H9 (cell line): ENCODE measurements around the gene GPR83. TPM values are rescaled to one million over a fixed set of nuclear protein-coding genes. Genes with fewer than 3 reads are reported as not detected.

Experiments
- DNase-seq: peaks from one replicate; pipeline ENCODE4 v3.0.0-alpha.2; 2017
- H2AFZ ChIP-seq: one replicate; pipeline ENCODE4 v1.6.1; 2013; ENCODE audit warnings: mild to moderate bottlenecking, low read length, control low read depth, moderate library complexity
- H2AK5ac ChIP-seq: 2 replicates; pipeline ENCODE4 v1.6.1; 2013; ENCODE audit warnings: low read length, control low read depth, mixed read lengths; ENCODE audit not compliant: insufficient read length
- H2BK120ac ChIP-seq: one replicate; pipeline ENCODE4 v1.6.1; 2013; ENCODE audit warnings: low read depth, mild to moderate bottlenecking, low read length, control low read depth, inconsistent platforms; ENCODE audit not compliant: poor library complexity, severe bottlenecking
- H2BK12ac ChIP-seq: 2 replicates; pipeline ENCODE4 v1.6.1; 2013; ENCODE audit warnings: low read length, control low read depth, mixed read lengths, low read depth; ENCODE audit not compliant: insufficient read length
- H2BK15ac ChIP-seq: 2 replicates; pipeline ENCODE4 v1.6.1; 2013; ENCODE audit warnings: low read depth, low read length, control low read depth
- H2BK20ac ChIP-seq: one replicate; pipeline ENCODE4 v1.6.1; 2013; ENCODE audit warnings: low read depth, mild to moderate bottlenecking, low read length, control low read depth, inconsistent platforms; ENCODE audit not compliant: poor library complexity, severe bottlenecking
- H2BK5ac ChIP-seq: 2 replicates; pipeline ENCODE4 v1.6.1; 2013; ENCODE audit warnings: low read length, control low read depth, mixed read lengths; ENCODE audit not compliant: insufficient read length
- H3K14ac ChIP-seq: 2 replicates; pipeline ENCODE4 v1.6.1; 2013; ENCODE audit warnings: low read length, control low read depth; ENCODE audit not compliant: insufficient read depth
- H3K18ac ChIP-seq: 2 replicates; pipeline ENCODE4 v1.6.1; 2013; ENCODE audit warnings: low read depth, mild to moderate bottlenecking, mixed read lengths, low read length, control low read depth; ENCODE audit not compliant: insufficient read length
- H3K23ac ChIP-seq: 2 replicates; pipeline ENCODE4 v1.6.1; 2013; ENCODE audit warnings: low read length, control low read depth, mixed read lengths, low read depth; ENCODE audit not compliant: insufficient read length
- H3K23me2 ChIP-seq: 2 replicates; pipeline ENCODE4 v1.6.1; 2013; ENCODE audit warnings: low read depth, mild to moderate bottlenecking, mixed read lengths, low read length, control low read depth; ENCODE audit not compliant: insufficient read length, poor library complexity, severe bottlenecking
- H3K27ac ChIP-seq: 2 replicates; pipeline ENCODE4 v1.5.1; 2013; ENCODE audit warnings: low read length, control low read depth, mixed read lengths, low read depth; ENCODE audit not compliant: insufficient read length
- H3K27me3 ChIP-seq: 2 replicates; pipeline ENCODE4 v1.6.1; 2013; ENCODE audit warnings: low read length, control low read depth, inconsistent platforms; ENCODE audit not compliant: insufficient read depth
- H3K4ac ChIP-seq: 2 replicates; pipeline ENCODE4 v1.6.1; 2013; ENCODE audit warnings: low read depth, mild to moderate bottlenecking, control low read depth, inconsistent platforms, low read length, moderate library complexity
- H3K4me1 ChIP-seq: 2 replicates; pipeline ENCODE4 v1.6.1; 2013; ENCODE audit warnings: low read length, control low read depth, inconsistent platforms; ENCODE audit not compliant: insufficient read depth
- H3K4me2 ChIP-seq: 2 replicates; pipeline ENCODE4 v1.6.1; 2013; ENCODE audit warnings: low read length, control low read depth, mixed read lengths; ENCODE audit not compliant: insufficient read length, insufficient read depth
- H3K56ac ChIP-seq: 2 replicates; pipeline ENCODE4 v1.6.1; 2013; ENCODE audit warnings: low read depth, mild to moderate bottlenecking, mixed read lengths, low read length, control low read depth; ENCODE audit not compliant: insufficient read length
- H3K79me1 ChIP-seq: 2 replicates; pipeline ENCODE4 v1.6.1; 2013; ENCODE audit warnings: low read depth, mild to moderate bottlenecking, moderate library complexity, low read length, control low read depth, inconsistent platforms; ENCODE audit not compliant: insufficient read depth, poor library complexity, severe bottlenecking
- H3K79me2 ChIP-seq: 2 replicates; pipeline ENCODE4 v1.6.1; 2013; ENCODE audit warnings: low read length, control low read depth, inconsistent platforms; ENCODE audit not compliant: insufficient read depth
- H3K9ac ChIP-seq: 2 replicates; pipeline ENCODE4 v1.6.1; 2013; ENCODE audit warnings: low read length, control low read depth, mixed read lengths; ENCODE audit not compliant: insufficient read length; ENCODE audit errors: extremely low read depth
- H3K9me3 ChIP-seq: one replicate; pipeline ENCODE4 v1.6.1; 2013; ENCODE audit warnings: low read depth, low read length, inconsistent platforms; ENCODE audit not compliant: control insufficient read depth
- H3T11ph ChIP-seq: one replicate; pipeline ENCODE4 v1.6.1; 2013; ENCODE audit warnings: mild to moderate bottlenecking, low read length, control low read depth, inconsistent platforms
- H4K20me1 ChIP-seq: one replicate; pipeline ENCODE4 v1.6.1; 2013; ENCODE audit not compliant: control insufficient read depth, insufficient read length, insufficient read depth
- H4K5ac ChIP-seq: 2 replicates; pipeline ENCODE4 v1.6.1; 2013; ENCODE audit warnings: low read depth, mild to moderate bottlenecking, mixed read lengths, low read length, control low read depth; ENCODE audit not compliant: insufficient read length
- H4K8ac ChIP-seq: replicated peaks from 2 replicates; pipeline ENCODE4 v1.6.1; 2013; ENCODE audit warnings: low read length, control low read depth, mixed read lengths, low read depth; ENCODE audit not compliant: insufficient read length
- H4K91ac ChIP-seq: 2 replicates; pipeline ENCODE4 v1.6.1; 2013; ENCODE audit warnings: low read depth, mild to moderate bottlenecking, moderate library complexity, mixed read lengths, low read length, control low read depth; ENCODE audit not compliant: insufficient read length
- H3K27ac Mint-ChIP-seq, 3 experiments: 2 replicates in 2 of 3; 3 replicates in 1 of 3; pipeline ENCODE4 v1.8.0; 2020 to 2021; ENCODE audit warnings: mixed read lengths in 3 of 3, mild to moderate bottlenecking in 1 of 3, moderate library complexity in 1 of 3
- H3K27me3 Mint-ChIP-seq: 2 replicates; pipeline ENCODE4 v1.8.0; 2021; ENCODE audit warnings: low read depth, mild to moderate bottlenecking, moderate library complexity, mixed read lengths
- H3K36me3 Mint-ChIP-seq, 3 experiments: 2 replicates in 2 of 3; 3 replicates in 1 of 3; pipeline ENCODE4 v1.8.0; 2020 to 2021; ENCODE audit warnings: low read depth in 3 of 3, mixed read lengths in 3 of 3; ENCODE audit not compliant: insufficient read depth in 1 of 3
- H3K4me1 Mint-ChIP-seq, 2 experiments: 2 replicates each; pipeline ENCODE4 v1.8.0; 2020; ENCODE audit warnings: mixed read lengths in 2 of 2
- H3K4me3 Mint-ChIP-seq, 2 experiments: 2 replicates in 1 of 2; 3 replicates in 1 of 2; pipeline ENCODE4 v1.8.0; 2020 to 2021; ENCODE audit warnings: mild to moderate bottlenecking in 2 of 2, mixed read lengths in 2 of 2, moderate library complexity in 1 of 2
- H3K9me3 Mint-ChIP-seq, 2 experiments: 2 replicates in 1 of 2; 3 replicates in 1 of 2; pipeline ENCODE4 v1.8.0; 2020; ENCODE audit warnings: mild to moderate bottlenecking in 2 of 2, mixed read lengths in 2 of 2, moderate library complexity in 1 of 2
- CTCF ChIP-seq: fragments of 200-600 bp; sonication (generic); conservative IDR thresholded peaks from 3 replicates; pipeline ENCODE4 v1.8.0; 2021; ENCODE audit warnings: antibody characterized with exemption, mild to moderate bottlenecking
- WGBS: extraction: QIAGEN DNeasy Blood & Tissue Kit; methylation state at CpG from one replicate; pipeline ENCODE4 v1.1.7; 2013; ENCODE audit warnings: missing lambda C conversion rate, low lambda C conversion rate, mixed read lengths; ENCODE audit not compliant: insufficient read length; ENCODE audit errors: extremely low coverage; 5-methylcytosine and 5-hydroxymethylcytosine counted together
- total RNA-seq: library from RNA; stranded (reverse); gene quantifications from 2 replicates; pipeline ENCODE4 v1.2.1, GENCODE V29; 2021

Gene GPR83
- total RNA-seq, 1 experiment from 2014 or later: not detected

- H3K18ac ChIP-seq: no peak overlapping the region
- no peak overlapping the region for H2BK20ac ChIP-seq
- H2BK5ac ChIP-seq: no peak overlapping the region
- H2BK12ac ChIP-seq: no peak overlapping the region
- H3K79me2 ChIP-seq: no peaks in the 10 kb centered on the region
- no peak overlapping the region for H3T11ph ChIP-seq
- no CpG with 5 or more reads among the region's 4 CpGs for WGBS
- no peak overlapping the region for H3K23ac ChIP-seq
- H3K9ac ChIP-seq: no peak overlapping the region
- H4K8ac ChIP-seq: no peak overlapping the region
- no peak for TF ChIP-seq CTCF
- H3K23me2 ChIP-seq: no peaks in the 10 kb centered on the region
- no peak overlapping the region for H2BK120ac ChIP-seq
- H3K9me3 ChIP-seq: no peaks in the 10 kb centered on the region
- H3K27me3 ChIP-seq: peaks cover 14% of the 10 kb centered on the region; the same call in 1 of the 2 replicates
- H3K4me2 ChIP-seq: no peak overlapping the region
- no peak overlapping the region for H2AFZ ChIP-seq
- H3K27ac ChIP-seq: no peak overlapping the region
- no peak for DNase-seq
- Mint-ChIP-seq H3K4me3 (no peak overlapping the region), H3K9me3 (peaks cover 0 to 5% of the 10 kb centered on the region in 2 experiments; a peak in 2 of 5 replicates), H3K4me1 (peaks cover 17% of the 10 kb centered on the region in 2 experiments), H3K27ac (no peak overlapping the region; a peak in 1 of 7 replicates), H3K36me3 (peaks cover 4 to 12% (median 4%) of the 10 kb centered on the region in 3 experiments; a peak in 3 of 7 replicates), H3K27me3 (peaks cover 39% of the 10 kb centered on the region)
- H4K91ac ChIP-seq: no peak overlapping the region
- no peak overlapping the region for H2BK15ac ChIP-seq
- no peaks in the 10 kb centered on the region for H3K4me1 ChIP-seq
- H3K14ac ChIP-seq: no peak overlapping the region
- no peak overlapping the region for H4K5ac ChIP-seq
- H3K56ac ChIP-seq: no peak overlapping the region
- H3K4ac ChIP-seq: no peak overlapping the region
- no peaks in the 10 kb centered on the region for H3K79me1 ChIP-seq
- H2AK5ac ChIP-seq: no peak overlapping the region
- no peaks in the 10 kb centered on the region for H4K20me1 ChIP-seq
Measured at GRCh38 chr11:94405062-94405833, 4.0 kb upstream of the GPR83 start.
